ENCODE results near the gene MME. TPM values are rescaled to one million over a fixed set of nuclear protein-coding genes. Genes with fewer than 3 reads are reported as not detected.

Gene MME
- total RNA-seq, 2 experiments from 2014 or later: 84.4 to 118 TPM

DNA sequence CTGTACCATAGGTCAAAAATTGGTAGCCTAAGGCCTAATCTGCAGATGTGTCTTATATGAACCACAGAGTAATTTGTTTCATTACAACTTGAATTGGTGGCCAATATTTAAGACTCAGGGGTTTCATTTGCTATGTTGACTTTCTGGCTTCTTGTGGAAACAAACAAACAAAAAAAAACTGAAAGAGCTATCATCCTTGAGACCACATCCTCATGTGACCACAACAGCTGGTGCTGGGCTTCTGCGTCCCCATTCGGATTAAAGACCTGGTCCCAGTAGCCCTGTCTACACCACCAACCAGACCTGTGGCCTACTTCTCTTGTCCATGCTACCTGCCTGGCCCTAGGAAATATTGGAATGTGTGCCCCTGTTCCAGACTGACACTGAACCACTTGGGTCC is 151.7 kb downstream of the MME start:
- H3K9me2 ChIP-seq (ENCODE audit: insufficient read depth, low read length): no peaks in the 10 kb centered on the region
- no peaks in the 10 kb centered on the region for H3K9me3 ChIP-seq (ENCODE audit: low read length)
- intact Hi-C loops (cut with micrococcal nuclease; ENCODE audit: unreplicated experiment): no loop called here
- no TSS peak for BruUV-seq (replicated peaks)
- H3K4me2 ChIP-seq (ENCODE audit: low read length): no peak overlapping the region
- H2AFZ ChIP-seq (ENCODE audit: low read length): no peak overlapping the region
- H3K4me3 ChIP-seq (ENCODE audit: low read depth, low read length, poor library complexity, severe bottlenecking): no peak overlapping the region
- H3K4me1 ChIP-seq (ENCODE audit: insufficient read depth, low read length, poor library complexity, severe bottlenecking): peaks cover 7% of the 10 kb centered on the region
- no peaks in the 10 kb centered on the region for H3K79me2 ChIP-seq (ENCODE audit: insufficient read depth, low read depth, low read length)
- no peaks in the 10 kb centered on the region for H3K36me3 ChIP-seq (ENCODE audit: insufficient read depth, low read length)
- TF ChIP-seq EZH2phosphoT487 (IDR thresholded peaks at IDR 0.05; ENCODE audit: borderline replicate concordance, low read depth, low read length) (no peak), CTCF (conservative IDR thresholded peaks at IDR 0.05; ENCODE audit: low read length) (no peak)
- DNase-seq (ENCODE audit: low spot score): no peak
- ChIA-PET POLR2A (interaction anchor here (0.6 to 1.8 kb wide), 2 partner anchors 9 to 17 kb away, joined by 4 to 7 read pairs; no protein-coding TSS in a partner anchor), CTCF (ENCODE audit: unreplicated experiment) (no interaction called here)
- no peaks in the 10 kb centered on the region for H4K20me1 ChIP-seq (ENCODE audit: insufficient read depth, low read length)
- H3K27ac ChIP-seq (ENCODE audit: low read depth, low read length, poor library complexity, severe bottlenecking): no peak overlapping the region

GRCh38 chr3:155232605-155233004 is 152.5 kb downstream of the MME start:
- no peaks in the 10 kb centered on the region for H3K79me2 ChIP-seq (ENCODE audit: insufficient read depth, low read depth, low read length)
- POLR2A ChIA-PET: interaction anchor here (1.0 to 1.8 kb wide), 2 partner anchors 10 to 27 kb away, joined by 3 to 7 read pairs; no protein-coding TSS in a partner anchor

More at GRCh38 chr3:155232605-155233004, 152.5 kb downstream of the MME start:
- Histone ChIP-seq H4K20me1 (ENCODE audit: insufficient read depth, low read length) (no peaks in the 10 kb centered on the region), H3K4me2 (ENCODE audit: low read length) (peak overlapping the region; percentile 7; the same call in 1 of the 2 replicates), H3K4me1 (ENCODE audit: insufficient read depth, low read length, poor library complexity, severe bottlenecking) (peaks cover 7% of the 10 kb centered on the region), H3K36me3 (ENCODE audit: insufficient read depth, low read length) (no peaks in the 10 kb centered on the region), H3K9me2 (ENCODE audit: insufficient read depth, low read length) (no peaks in the 10 kb centered on the region), H3K4me3 (ENCODE audit: low read depth, low read length, poor library complexity, severe bottlenecking) (no peak overlapping the region), H3K27ac (ENCODE audit: low read depth, low read length, poor library complexity, severe bottlenecking) (no peak overlapping the region), H3K9me3 (ENCODE audit: low read length) (no peaks in the 10 kb centered on the region), H2AFZ (ENCODE audit: low read length) (peak overlapping the region; percentile 43; the same call in 1 of the 2 replicates)
- CTCF ChIA-PET (ENCODE audit: unreplicated experiment): no interaction called here
- DNase-seq (ENCODE audit: low spot score): peak; percentile 25
- TF ChIP-seq CTCF (conservative IDR thresholded peaks at IDR 0.05; ENCODE audit: low read length) (no peak), EZH2phosphoT487 (IDR thresholded peaks at IDR 0.05; ENCODE audit: borderline replicate concordance, low read depth, low read length) (no peak)
- intact Hi-C loops (cut with micrococcal nuclease; ENCODE audit: unreplicated experiment): no loop called here
- no TSS peak for BruUV-seq (replicated peaks)
